ELF-1 (cell line): ENCODE measurements around the gene FHL3.
A peak's percentile ranks its signal among the peaks of the same experiment; 100 is the strongest.
"Not testable (repeated sequence)": the region's sequence is repeated elsewhere in the genome, so short reads cannot be mapped to it uniquely, and the experiment has no call there.

ENCODE experiments used
- DNase-seq: peaks from one replicate; pipeline ENCODE4 v3.0.0-alpha.2; 2016; ENCODE audit warnings: low read depth, low spot score

FHL3 gene

DNA sequence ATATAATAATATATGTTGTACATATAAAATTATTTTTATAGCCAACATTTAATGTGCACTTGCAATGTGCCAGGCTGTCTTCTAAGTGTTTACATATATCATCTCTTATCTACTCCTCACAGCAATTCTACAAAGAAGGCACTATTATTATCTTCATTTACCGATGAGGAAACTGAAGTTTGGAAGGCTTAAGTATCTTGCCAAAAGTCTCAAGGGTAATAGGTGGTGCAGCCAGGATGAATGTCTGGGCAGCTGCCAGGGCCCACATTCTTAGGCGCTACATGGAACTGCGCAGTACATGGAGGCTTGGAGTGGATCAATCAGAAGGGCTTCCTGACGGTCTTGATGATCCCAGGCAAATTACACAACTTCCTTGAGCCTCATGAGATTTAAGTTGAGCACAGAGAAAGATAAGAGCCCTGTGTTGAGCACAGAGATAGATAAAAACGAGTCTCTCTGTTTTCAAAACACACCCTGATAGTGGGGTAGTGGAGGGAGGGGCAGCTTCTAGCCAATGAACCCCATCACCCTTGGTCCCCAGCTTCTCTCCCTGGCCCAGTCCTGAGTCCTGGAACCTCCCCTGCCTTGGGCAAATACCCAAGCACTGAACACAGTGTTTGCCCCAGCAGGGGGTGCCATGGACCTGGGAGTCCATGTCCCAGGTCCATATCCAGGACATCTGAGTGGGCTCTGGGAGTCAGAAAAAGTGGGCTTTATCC lies 32.1 kb upstream of the FHL3 start:
- DNase-seq, result no peak

- DNase-seq, result no peak
These were observed 29.6 kb upstream of the FHL3 start for GRCh38 chr1:38034871-38035270.

DNA sequence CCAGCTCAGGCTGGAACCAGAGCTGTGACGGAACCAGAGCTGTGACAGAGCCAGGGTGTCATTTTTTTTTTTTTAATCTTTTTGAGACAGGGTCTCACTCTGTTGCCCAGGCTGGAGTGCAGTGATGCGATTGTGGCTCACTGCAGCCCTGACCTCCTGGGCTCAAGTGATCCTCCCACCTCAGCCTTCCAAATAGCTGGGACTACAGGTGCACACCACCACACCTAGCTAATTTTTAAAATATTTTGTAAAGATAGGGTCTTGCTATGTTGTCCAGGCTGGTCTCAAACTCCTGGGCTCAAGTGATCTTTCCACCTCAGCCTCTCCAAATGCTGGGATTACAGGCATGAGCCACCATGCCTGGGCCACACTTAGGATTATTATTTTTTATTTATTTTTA lies 27.7 kb upstream of the FHL3 start:
- not testable (repeated sequence) for DNase-seq

DNA sequence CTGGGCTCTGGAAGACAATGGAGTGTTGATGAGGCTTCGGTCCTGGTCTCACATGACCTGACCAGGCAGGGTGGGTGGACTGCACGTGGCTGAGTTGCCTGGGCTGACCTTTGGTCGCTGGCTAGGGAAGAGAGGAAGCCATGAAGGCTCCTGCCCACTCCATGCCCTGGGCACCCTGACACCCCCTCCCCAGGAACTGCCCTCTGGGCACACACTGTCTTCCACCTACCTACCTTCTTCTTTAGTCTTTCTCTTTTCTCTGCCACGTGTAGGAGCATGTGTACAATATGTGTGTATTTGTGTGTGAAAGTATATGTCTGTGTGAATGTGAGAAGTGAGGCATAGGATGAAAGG lies 26.2 kb upstream of the FHL3 start:
- DNase-seq, result no peak

DNA sequence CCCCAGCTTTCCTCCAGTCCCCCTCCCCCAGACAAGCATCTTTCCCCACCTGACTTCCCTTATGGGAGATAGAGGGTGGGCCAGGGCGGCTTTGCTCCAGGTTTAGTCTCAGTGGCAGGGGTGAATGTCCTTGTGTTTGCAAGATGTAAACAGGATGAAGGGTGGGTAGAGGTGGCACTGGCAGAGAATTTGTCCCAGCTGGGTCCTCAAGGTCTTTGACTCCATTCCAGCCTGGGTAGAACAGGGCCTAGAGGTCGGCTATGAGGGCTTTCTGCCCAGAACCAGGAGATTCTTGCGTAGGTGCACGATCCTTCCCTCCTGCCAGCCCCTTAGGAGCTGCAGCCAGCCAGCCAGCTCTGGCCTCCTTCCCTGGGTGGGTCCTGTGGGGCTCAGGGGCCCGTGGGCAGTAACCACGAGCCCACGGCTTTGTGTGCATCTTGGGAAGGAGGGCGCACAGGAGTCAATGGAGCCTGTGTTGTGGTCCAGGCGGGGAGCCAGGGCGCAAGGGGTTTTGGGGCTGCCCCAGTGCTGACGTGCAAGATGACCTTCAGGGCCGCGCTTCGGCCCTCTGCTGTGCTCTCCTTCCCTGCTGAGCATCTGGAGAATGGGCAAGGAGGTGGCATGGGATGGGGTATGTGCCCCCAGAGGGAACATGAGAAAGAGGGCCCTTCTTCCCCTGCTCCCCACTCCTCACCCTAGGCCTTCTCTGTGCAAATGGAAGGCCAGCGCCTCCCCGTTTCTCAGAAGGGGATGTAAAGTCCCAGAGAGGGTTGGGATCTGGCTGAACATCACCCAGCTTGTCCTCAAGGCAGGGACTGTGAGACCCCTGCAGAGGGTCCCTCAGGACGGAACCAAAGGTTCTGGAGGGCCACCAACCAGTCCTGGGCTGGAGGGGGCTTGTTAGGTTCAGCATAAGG lies 25.5 kb upstream of the FHL3 start:
- no peak for DNase-seq

GRCh38 chr1:38029685-38030511 lies 24.6 kb upstream of the FHL3 start:
- DNase-seq, result peak; percentile 60

DNA sequence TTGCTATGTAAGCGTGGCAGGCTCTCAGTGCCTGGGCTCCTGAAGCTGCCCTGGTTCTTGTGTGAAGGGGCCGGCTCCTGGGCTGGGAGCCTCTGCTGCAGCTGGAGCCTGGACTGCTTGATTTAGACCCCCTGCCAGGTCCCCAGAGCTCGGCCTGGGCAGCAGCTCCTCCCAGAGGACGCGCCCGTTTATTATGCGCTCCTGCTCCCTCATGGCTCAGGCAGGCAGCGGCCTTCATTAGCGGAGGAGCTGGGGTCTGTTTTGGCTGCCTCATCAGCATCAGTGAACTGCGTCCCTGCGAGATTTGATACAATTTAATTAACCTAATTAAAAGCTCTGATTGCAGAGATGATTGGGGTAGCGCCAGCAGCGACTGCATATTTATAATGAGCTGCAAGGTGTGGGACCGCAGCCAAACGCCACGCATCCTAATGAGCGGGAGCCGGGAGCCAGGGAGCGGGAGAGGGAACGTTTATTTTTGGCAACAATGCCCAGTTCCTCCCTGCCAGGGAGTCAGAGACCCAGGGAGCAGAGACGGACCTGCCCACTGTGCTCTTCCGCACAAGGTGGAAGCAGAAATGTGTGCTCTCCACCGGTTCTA lies 23.9 kb upstream of the FHL3 start:
- peak; percentile 81 for DNase-seq

DNA sequence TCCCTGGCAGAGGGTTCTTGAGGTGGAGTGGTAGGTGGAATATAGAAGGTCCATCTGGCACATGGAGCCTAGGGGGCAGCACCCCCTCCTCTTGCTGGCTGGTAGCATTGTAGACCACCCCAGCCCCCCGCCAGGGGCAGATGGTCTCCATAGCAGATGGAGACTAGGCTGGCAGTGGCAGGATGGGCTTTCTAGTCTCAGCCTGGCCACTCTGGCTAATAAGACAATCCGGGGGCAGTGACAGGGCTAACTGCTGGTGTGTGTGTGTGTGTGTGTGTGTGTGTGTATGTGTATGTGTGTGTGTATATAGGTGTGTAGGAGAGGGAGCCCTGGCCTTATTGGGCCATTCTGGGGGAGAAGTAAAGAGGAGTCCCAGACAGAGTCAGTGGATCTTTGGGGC lies 23.4 kb upstream of the FHL3 start:
- DNase-seq, result no peak

GRCh38 chr1:38028105-38028591 lies 22.8 kb upstream of the FHL3 start:
- no peak for DNase-seq

GRCh38 chr1:38027201-38028104 lies 22.1 kb upstream of the FHL3 start:
- no peak for DNase-seq

DNA sequence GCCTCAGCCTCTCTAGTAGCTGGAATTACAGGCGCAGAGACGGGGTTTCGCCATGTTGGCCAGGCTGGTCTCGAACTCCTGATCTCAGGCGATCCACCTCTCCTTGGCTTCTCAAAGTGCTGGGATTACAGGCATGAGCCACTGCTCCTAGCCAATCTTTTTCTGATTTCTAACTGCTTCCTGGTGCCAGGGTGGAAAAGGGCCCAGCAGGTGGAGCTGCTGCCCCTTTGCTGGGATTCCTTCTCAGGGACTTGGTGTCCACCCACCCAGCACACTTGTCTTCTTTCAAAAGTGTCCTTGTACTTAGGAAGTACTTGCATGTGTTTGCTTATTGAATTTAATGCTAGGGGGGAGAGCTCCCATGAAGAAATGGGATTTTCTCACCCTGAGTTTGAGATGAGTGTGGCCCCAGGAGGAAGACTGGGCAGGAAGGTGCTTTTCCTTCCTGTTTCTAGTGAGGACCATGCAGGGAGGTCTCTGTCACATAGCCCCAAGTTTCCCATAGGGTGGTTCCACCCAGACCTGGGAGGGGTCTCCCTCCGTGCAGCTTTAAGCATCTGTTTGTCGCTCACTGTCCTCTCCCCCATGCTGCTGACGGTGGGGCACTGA lies 21.4 kb upstream of the FHL3 start:
- peak; percentile 82 for DNase-seq

DNA sequence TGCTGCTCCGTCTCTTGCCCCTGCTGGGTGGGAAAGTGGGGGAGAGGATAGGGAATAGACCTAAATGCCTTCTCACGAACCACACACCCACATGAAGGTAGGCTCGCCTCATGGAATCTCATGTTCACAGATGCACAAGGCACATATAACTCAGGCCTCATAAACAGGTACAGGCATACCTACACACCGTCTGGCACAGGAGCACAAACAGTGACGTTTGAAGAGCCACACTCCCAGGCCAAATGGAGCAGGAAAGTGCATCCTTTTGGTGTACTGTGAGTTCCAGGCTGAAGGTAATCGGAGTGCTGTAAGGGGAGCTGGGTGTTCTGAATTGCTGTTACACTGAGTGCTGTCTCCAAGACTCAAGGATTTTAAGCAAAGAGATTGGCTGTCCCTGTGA lies 20.4 kb upstream of the FHL3 start:
- DNase-seq, result no peak

DNA sequence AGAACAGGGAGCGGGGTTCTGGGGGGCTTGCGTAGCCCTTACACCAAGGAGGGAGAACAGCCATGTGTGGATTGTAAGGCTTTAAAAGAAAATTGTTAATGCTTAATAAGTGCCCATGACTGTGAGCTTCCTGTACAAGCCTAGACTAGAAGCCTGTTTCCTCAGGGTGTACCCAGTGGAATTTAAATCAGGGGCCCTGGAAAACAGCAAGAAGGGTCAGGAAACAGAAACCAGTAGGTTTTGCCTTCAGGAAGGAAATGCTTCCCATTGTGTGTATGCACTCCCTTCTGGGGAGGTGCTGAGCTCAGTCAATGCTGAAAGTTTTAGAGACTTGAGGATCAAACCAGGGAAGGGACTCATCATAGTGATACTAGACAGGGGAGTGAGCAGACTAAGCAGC lies 19.9 kb upstream of the FHL3 start:
- DNase-seq, result no peak

GRCh38 chr1:38022810-38023209 lies 17.5 kb upstream of the FHL3 start:
- no peak for DNase-seq

- DNase-seq, result no peak
These were observed 16.7 kb upstream of the FHL3 start for GRCh38 chr1:38021969-38022368.

DNA sequence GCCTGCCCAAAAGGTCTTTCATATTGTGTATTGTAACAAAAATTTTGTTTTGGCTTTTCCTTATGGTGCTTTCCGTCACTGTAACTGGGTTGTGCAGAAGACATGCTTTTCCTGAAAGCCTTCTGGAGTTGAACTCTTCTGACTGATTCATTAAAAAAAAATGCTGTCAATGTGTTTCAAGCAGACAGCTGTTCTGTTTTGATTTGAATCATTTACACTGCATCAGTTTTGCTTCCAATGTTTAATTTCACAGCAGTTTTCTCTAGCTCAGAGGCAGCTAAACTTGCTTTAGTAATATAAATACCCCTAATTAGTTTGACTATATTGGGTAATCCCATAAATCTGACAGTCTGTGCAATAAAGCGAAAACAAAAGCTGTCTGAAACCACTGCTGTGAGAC lies 15.1 kb upstream of the FHL3 start:
- DNase-seq, result no peak

- DNase-seq, result no peak
These were observed 13.6 kb upstream of the FHL3 start for GRCh38 chr1:38018864-38019343.

DNA sequence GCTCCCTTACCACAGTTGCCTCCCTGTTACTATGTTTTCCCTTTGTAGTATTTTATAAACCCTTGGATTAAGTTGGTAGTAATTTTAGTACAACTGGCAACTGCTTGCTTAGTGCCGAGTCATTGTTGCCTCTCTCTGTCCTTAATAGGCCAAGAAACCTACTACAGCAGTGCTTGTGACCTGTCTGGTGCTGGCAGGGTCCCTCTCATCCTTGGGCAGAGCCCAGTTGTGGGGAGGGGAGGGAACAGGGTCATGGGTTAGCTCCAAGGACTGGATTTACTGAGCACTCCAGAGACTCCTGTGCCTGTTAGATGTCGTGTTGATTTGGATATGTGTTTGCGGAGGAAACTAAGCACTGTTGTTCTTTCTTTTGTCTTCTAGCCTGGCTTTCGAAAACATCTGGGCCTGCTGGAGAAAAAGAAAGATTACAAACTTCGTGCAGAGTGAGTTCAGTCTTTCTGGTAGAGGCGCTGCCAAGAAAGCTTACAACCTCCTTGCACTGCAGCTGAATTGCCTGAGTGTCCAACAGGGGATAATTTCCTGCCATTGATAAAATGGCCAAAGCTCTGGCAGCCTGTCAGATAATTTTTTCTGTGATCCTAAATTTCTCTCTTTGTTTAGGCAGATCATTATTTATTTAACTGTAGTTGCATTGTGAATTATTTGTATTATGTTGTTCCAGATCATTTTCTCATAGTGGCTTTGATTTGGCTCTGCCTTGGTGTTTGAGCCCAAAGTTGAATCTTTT lies 10.8 kb upstream of the FHL3 start:
- no peak for DNase-seq

DNA sequence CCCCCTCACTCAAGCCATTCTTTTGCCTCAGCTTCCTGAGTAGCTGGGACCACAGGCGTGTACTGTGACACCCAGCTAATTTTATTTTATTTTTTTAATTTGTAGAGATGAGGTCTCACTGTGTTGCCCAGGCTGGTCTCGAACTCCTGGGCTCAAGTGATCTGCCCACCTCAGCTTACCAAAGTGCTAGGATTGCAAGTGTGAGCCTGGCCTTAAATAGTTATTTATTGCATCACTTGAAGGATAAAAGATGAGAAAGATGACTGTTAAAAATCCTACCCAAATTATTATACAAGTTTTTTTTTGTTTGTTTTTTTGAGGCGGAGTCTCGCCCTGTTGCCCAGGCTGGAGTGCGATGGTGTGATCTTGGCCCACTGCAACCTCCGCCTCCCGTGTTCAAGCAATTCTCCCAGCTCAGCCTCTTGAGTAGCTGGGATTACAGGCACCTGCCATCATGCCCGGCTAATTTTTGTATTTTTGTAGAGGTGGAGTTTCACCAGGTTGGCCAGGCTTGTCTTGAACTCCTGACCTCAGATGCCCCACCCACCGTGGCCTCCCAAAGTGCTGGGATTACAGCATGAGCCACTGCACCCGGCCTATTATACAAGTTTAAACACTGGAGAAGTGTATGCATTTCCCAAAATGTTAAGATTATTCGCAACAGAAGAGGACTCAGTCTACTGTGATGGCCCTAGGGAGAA lies 9.6 kb upstream of the FHL3 start:
- DNase-seq, result no peak
